Mesothelial cell of epicardium (in vitro differentiated cells): ENCODE data around the gene SDK1. TPM values are rescaled to one million over a fixed set of nuclear protein-coding genes. Genes with fewer than 3 reads are reported as not detected.

Experiments used
- DNase-seq, 2 experiments: peaks; one replicate each; pipeline ENCODE4 v3.0.0; 2021; ENCODE audit warnings: low spot score in 2 of 2; ENCODE audit not compliant: unreplicated experiment in 2 of 2
- H3K27ac Mint-ChIP-seq: 2 replicates; pipeline ENCODE4 v1.8.0; 2021; ENCODE audit warnings: mixed read lengths
- H3K27me3 Mint-ChIP-seq: 2 replicates; pipeline ENCODE4 v1.8.0; 2021; ENCODE audit warnings: low read depth, mixed read lengths
- H3K36me3 Mint-ChIP-seq: 2 replicates; pipeline ENCODE4 v1.8.0; 2021; ENCODE audit warnings: mixed read lengths
- H3K4me1 Mint-ChIP-seq: 2 replicates; pipeline ENCODE4 v1.8.0; 2021; ENCODE audit warnings: mixed read lengths
- H3K4me3 Mint-ChIP-seq: 2 replicates; pipeline ENCODE4 v1.8.0; 2021; ENCODE audit warnings: mild to moderate bottlenecking, moderate library complexity, mixed read lengths
- H3K9me3 Mint-ChIP-seq: 2 replicates; pipeline ENCODE4 v1.8.0; 2021; ENCODE audit warnings: mixed read lengths
- CTCF ChIP-seq: fragments of 200-600 bp; sonication (generic); IDR thresholded peaks from one replicate; pipeline ENCODE4 v1.5.0; 2021; ENCODE audit warnings: antibody characterized with exemption; ENCODE audit not compliant: unreplicated experiment
- total RNA-seq: library from RNA; stranded (reverse); gene quantifications from 3 replicates; pipeline ENCODE4 v1.2.1, GENCODE V29; 2021

The SDK1 gene
- total RNA-seq, 1 donor from 2014 or later: 12.8 TPM

- no peak overlapping the region for H3K27ac Mint-ChIP-seq
- no peak overlapping the region for H3K4me3 Mint-ChIP-seq
- DNase-seq: no peak
- H3K36me3 Mint-ChIP-seq: no peaks in the 10 kb centered on the region
- H3K4me1 Mint-ChIP-seq: peaks cover 4% of the 10 kb centered on the region
- no peak for TF ChIP-seq CTCF
- no peaks in the 10 kb centered on the region for H3K27me3 Mint-ChIP-seq
- H3K9me3 Mint-ChIP-seq: no peaks in the 10 kb centered on the region
Observed at GRCh38 chr7:3908153-3908552, 607.1 kb downstream of the SDK1 start.

- H3K9me3 Mint-ChIP-seq: no peaks in the 10 kb centered on the region
- DNase-seq: no peak
- H3K36me3 Mint-ChIP-seq: no peaks in the 10 kb centered on the region
- peaks cover 5% of the 10 kb centered on the region for H3K4me1 Mint-ChIP-seq
- no peak overlapping the region for H3K4me3 Mint-ChIP-seq
- no peaks in the 10 kb centered on the region for H3K27me3 Mint-ChIP-seq
- H3K27ac Mint-ChIP-seq: no peak overlapping the region
- no peak for TF ChIP-seq CTCF
Observed at GRCh38 chr7:3909128-3909527, 608.1 kb downstream of the SDK1 start.

- DNase-seq: no peak
- no peak overlapping the region for H3K27ac Mint-ChIP-seq
- H3K27me3 Mint-ChIP-seq: no peaks in the 10 kb centered on the region
- H3K36me3 Mint-ChIP-seq: no peaks in the 10 kb centered on the region
- no peak overlapping the region for H3K4me3 Mint-ChIP-seq
- no peak for TF ChIP-seq CTCF
- H3K9me3 Mint-ChIP-seq: no peaks in the 10 kb centered on the region
- H3K4me1 Mint-ChIP-seq: peaks cover 8% of the 10 kb centered on the region
Observed at GRCh38 chr7:3910054-3910453, 609.0 kb downstream of the SDK1 start.

- Mint-ChIP-seq H3K36me3 (no peaks in the 10 kb centered on the region), H3K27me3 (no peaks in the 10 kb centered on the region), H3K4me3 (no peak overlapping the region), H3K9me3 (no peaks in the 10 kb centered on the region), H3K4me1 (peaks cover 8% of the 10 kb centered on the region), H3K27ac (no peak overlapping the region)
- no peak for DNase-seq
- TF ChIP-seq CTCF: no peak
Observed at GRCh38 chr7:3911685-3912084, 610.6 kb downstream of the SDK1 start.

- Mint-ChIP-seq H3K27ac (no peak overlapping the region), H3K27me3 (no peaks in the 10 kb centered on the region), H3K4me3 (no peak overlapping the region), H3K9me3 (no peaks in the 10 kb centered on the region), H3K4me1 (peaks cover 8% of the 10 kb centered on the region), H3K36me3 (no peaks in the 10 kb centered on the region)
- TF ChIP-seq CTCF: no peak
- no peak for DNase-seq
Observed at GRCh38 chr7:3912291-3912690, 611.2 kb downstream of the SDK1 start.

GRCh38 chr7:3914051-3914775 lies 613.2 kb downstream of the SDK1 start:
- H3K27me3 Mint-ChIP-seq: no peaks in the 10 kb centered on the region
- H3K4me1 Mint-ChIP-seq: peaks cover 8% of the 10 kb centered on the region
- no peak for TF ChIP-seq CTCF
- no peak overlapping the region for H3K4me3 Mint-ChIP-seq
- DNase-seq: no peak
- no peaks in the 10 kb centered on the region for H3K36me3 Mint-ChIP-seq
- H3K27ac Mint-ChIP-seq: no peak overlapping the region
- no peaks in the 10 kb centered on the region for H3K9me3 Mint-ChIP-seq
